GM18511 (cell line): ENCODE results near the gene ELAVL1.

Source experiments
- ATAC-seq: cut with Tn5 transposase; IDR thresholded peaks from one replicate; pipeline ENCODE4 v1.9.1; 2021; ENCODE audit warnings: mild to moderate bottlenecking, moderate library complexity; ENCODE audit not compliant: unreplicated experiment

ELAVL1 gene

GRCh38 chr19:7914598-7915045 lies 90.8 kb downstream of the ELAVL1 start, which contains the start of gene TGFBR3L:
Gene TGFBR3L (plus strand): TSS chr19:7914830.
- ATAC-seq: no peak

DNA sequence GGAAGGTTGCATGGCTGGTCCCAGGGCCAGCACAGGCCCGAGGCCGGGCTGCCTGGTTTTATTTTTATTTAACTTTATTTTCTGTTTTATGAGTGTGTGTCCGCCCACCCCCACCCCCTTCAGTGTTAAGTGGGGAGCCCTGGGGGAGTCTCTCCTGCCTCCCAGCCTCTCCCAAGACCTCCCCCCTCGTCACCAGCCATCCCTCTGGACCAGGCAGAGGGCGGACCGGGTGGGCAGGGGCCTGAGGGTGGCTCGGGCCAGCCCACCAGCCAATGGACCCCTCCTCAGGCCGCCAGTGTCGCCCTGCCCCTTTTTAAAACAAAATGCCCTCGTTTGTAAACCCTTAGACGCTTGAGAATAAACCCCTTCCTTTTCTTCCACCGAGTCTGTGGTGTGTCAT lies 91.3 kb downstream of the ELAVL1 start:
- no peak for ATAC-seq

GRCh38 chr19:7913652-7914051 lies 91.8 kb downstream of the ELAVL1 start:
- ATAC-seq: no peak

- ATAC-seq: no peak
These were observed 92.5 kb downstream of the ELAVL1 start for GRCh38 chr19:7912697-7913564.

- no peak for ATAC-seq
These were observed 93.2 kb downstream of the ELAVL1 start for GRCh38 chr19:7912144-7912696.

DNA sequence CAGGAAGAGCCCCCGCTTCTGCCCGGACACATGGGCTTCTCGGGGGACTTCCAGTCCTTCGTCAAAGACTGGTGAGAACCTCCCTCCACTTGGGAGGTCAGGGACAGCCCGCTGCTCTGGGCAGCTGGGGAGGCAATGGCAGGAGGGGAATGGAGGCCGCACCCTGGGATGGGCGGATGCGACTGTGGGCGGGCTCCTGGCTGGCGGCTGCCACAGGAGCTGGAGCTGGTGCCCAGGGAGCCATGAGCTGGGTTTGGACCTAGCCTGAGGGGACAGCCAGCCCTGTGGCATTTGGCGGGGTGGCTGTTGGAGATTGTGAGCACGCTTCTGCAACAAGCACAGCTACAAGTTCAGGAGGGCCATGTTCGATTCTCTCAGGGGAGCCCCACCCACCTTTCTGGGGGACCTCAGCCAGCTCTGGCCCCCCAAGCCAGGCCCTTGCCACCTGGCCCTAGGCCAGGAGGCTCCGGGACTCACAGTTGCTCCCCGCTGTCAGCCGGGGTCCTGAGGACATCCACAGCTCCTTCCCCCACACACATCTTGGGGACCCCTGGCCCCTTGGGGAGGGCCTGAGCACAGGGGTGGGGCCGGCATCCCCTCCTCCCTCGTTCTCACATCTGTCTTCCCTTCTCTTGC lies 93.8 kb downstream of the ELAVL1 start:
- no peak for ATAC-seq

DNA sequence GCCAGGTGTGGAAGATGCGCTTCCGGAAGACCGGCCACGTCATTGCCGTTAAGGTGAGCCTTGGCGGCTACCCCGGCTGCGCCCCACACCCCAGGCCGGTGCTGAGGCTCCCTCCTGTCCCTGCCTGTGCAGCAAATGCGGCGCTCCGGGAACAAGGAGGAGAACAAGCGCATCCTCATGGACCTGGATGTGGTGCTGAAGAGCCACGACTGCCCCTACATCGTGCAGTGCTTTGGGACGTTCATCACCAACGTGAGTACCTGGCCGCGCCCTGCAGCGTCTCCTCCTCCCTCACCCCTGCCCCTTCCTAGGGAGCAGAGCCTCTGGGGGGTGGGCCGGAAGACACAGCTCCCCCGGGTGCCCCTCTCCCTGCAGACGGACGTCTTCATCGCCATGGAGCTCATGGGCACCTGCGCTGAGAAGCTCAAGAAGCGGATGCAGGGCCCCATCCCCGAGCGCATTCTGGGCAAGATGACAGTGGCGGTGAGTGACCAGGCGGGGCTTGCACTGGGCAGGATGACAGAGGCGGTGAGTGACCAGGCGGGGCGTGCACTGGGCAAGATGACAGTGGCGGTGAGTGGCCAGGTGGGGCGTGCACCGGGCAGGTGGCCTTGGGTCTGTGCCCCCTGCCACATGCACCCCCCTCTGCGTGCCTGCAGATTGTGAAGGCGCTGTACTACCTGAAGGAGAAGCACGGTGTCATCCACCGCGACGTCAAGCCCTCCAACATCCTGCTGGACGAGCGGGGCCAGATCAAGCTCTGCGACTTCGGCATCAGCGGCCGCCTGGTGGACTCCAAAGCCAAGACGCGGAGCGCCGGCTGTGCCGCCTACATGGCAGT lies 94.9 kb downstream of the ELAVL1 start:
- no peak for ATAC-seq

- no peak for ATAC-seq
These were observed 95.9 kb downstream of the ELAVL1 start for GRCh38 chr19:7909471-7910067.

DNA sequence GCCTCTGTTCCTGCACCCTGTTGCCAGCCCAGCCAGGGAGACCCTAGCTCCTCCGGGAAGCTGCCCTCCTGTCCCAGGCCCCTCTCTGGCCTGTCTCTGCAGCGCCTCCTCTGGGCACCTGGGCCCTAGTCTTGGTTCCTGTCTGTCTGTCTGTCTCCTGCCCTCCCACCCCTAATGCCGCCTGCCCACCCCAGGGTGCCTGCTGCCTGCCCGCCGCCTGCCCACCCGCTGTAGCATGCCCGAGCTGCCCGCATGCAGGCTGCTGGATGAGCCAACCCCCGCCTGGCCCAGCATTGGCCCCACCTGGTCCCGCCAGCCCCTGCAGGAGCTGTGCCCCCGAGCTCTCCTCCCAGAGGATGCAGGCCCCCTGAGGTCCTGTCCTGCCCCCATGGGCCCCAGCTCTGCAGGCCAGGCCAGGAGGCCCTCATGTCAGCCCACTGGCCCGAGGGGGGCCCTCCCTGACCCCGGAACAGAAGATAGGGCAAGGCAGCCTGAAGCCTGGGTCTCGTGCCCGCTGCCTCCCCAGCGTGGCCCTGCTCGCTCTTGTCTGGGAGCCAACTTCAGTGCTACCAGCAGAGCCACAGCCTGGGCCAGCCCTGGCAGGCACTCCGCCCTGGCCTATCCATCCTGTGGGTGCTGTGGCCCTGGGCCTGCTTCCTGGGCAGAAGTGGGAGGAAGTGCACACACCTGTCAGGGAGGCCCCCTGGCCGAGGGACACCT lies 96.5 kb downstream of the ELAVL1 start:
- ATAC-seq: no peak
